ENCODE measurements around the gene FAM3C. TPM values are rescaled to one million over a fixed set of nuclear protein-coding genes. Genes with fewer than 3 reads are reported as not detected.

Gene FAM3C
- total and polyA plus RNA-seq, 2 donors (not counting 1 experiment from before 2014, with no cell fraction given), result 38.7 to 75.4 TPM

DNA sequence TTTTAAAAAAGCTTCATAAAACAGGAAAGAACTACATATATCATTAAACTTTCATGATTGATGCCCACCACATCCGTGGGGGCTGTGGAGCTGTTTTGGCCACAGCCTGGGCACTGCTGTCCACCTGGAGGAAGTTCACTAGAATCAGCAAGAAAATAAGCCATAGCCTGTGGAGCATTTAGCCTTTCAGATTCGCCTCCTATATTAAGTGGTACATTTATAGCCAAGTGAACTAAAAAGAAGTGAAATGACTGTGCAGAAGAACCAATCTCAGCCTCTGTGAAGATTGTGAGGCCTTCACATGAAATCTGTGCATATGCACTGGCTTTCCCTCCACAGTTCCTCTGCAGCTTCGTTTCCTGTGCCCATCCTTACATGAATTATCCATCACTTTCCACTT lies 43.8 kb downstream of the FAM3C start:
- H3K27me3 ChIP-seq (replicated peaks in 1 of 4; ENCODE audit: control extremely low read depth in 1 of 4, control insufficient read depth in 3 of 4, insufficient read depth in 4 of 4, low read length in 3 of 4), result no peaks in the 10 kb centered on the region
- intact Hi-C loops (cut with micrococcal nuclease), result no loop called here
- ChIA-PET CTCF (interaction anchor here (0.5 to 5.4 kb wide), 11 partner anchors 9 to 366 kb away, joined by 3 to 30 read pairs (median 5); partner anchors contain the start of gene FAM3C), POLR2A (no interaction called here)
- no peaks in the 10 kb centered on the region for H3K4me1 ChIP-seq (ENCODE audit: control insufficient read depth in 2 of 2, insufficient read depth in 2 of 2, low read length in 2 of 2)
- 100% methylated on average over 1 of the region's 3 CpGs for WGBS (ENCODE audit: insufficient coverage)
- no peak overlapping the region for H3K4me2 ChIP-seq (replicated peaks; ENCODE audit: low read depth, low read length, poor library complexity, severe bottlenecking)
- peaks cover 8% of the 10 kb centered on the region for H3K4me1 Mint-ChIP-seq
- no peak overlapping the region for H3K4me3 Mint-ChIP-seq
- peak overlapping the region; percentile 80 for H3K27ac Mint-ChIP-seq
- H3K4me3 ChIP-seq (ENCODE audit: control extremely low read depth in 1 of 5, extremely low read depth in 1 of 5, insufficient read depth in 1 of 5, low read depth in 2 of 5, low read length in 4 of 5), result no peak overlapping the region
- no peaks in the 10 kb centered on the region for H3K79me2 ChIP-seq (ENCODE audit: control insufficient read depth, insufficient read depth, low read length)
- H3K9me3 Mint-ChIP-seq (ENCODE audit: insufficient read depth), result no peaks in the 10 kb centered on the region
- no peak overlapping the region for H2AFZ ChIP-seq (ENCODE audit: insufficient read depth, low read depth, low read length, poor library complexity, severe bottlenecking)
- TF ChIP-seq, protein P1, sequence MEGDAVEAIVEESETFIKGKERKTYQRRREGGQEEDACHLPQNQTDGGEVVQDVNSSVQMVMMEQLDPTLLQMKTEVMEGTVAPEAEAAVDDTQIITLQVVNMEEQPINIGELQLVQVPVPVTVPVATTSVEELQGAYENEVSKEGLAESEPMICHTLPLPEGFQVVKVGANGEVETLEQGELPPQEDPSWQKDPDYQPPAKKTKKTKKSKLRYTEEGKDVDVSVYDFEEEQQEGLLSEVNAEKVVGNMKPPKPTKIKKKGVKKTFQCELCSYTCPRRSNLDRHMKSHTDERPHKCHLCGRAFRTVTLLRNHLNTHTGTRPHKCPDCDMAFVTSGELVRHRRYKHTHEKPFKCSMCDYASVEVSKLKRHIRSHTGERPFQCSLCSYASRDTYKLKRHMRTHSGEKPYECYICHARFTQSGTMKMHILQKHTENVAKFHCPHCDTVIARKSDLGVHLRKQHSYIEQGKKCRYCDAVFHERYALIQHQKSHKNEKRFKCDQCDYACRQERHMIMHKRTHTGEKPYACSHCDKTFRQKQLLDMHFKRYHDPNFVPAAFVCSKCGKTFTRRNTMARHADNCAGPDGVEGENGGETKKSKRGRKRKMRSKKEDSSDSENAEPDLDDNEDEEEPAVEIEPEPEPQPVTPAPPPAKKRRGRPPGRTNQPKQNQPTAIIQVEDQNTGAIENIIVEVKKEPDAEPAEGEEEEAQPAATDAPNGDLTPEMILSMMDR (IDR thresholded peaks at IDR 0.05), result no peak
- TF ChIP-seq EZH2 (IDR thresholded peaks at IDR 0.05; ENCODE audit: borderline replicate concordance, insufficient read depth, low read depth, low read length, poor library complexity, severe bottlenecking), result no peak
- no peaks in the 10 kb centered on the region for H3K27me3 Mint-ChIP-seq
- H3K9ac ChIP-seq (ENCODE audit: low read length), result no peak overlapping the region
- ATAC-seq (ENCODE audit: low read depth) (no peak), DNase-seq (no peak)
- H3K27ac ChIP-seq (ENCODE audit: low read length in 2 of 2), result peak overlapping the region in 1 of 2 donors; percentile 29
- no peaks in the 10 kb centered on the region for H3K9me3 ChIP-seq (ENCODE audit: control extremely low read depth in 1 of 3, control insufficient read depth in 2 of 3, insufficient read depth in 1 of 3, low read length in 2 of 3)
- peaks cover 18 to 70% of the 10 kb centered on the region in 2 experiments for H3K36me3 ChIP-seq (replicated peaks in 1 of 2; ENCODE audit: control extremely low read depth in 1 of 2, control insufficient read depth in 1 of 2, extremely low read depth in 1 of 2, insufficient read depth in 2 of 2, low read length in 1 of 2)
- no peaks in the 10 kb centered on the region for H4K20me1 ChIP-seq (ENCODE audit: control insufficient read depth, insufficient read depth, low read length, poor library complexity, severe bottlenecking)

DNA sequence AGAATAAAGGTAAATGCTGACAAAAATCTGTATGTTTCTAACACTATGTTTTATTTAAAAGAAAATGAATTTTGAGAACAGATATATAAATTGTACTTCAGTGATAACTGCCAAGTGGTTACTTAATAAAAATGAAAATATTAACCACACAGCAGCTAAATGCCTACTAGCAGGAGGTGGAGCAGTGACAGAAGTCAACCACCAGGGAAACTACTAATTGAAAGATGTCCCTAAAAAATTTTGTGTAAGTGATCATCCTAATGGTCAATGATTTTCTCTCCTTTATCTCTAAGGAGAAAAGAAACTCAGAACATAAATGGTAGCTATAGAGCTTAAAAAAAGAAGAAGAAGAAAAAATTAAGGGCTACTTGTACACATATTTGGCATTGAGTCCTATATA lies 44.4 kb downstream of the FAM3C start:
- Histone ChIP-seq H3K9me3 (ENCODE audit: control extremely low read depth in 1 of 3, control insufficient read depth in 2 of 3, insufficient read depth in 1 of 3, low read length in 2 of 3) (no peaks in the 10 kb centered on the region), H3K9ac (ENCODE audit: low read length) (no peak overlapping the region), H3K4me2 (replicated peaks; ENCODE audit: low read depth, low read length, poor library complexity, severe bottlenecking) (no peak overlapping the region), H3K79me2 (ENCODE audit: control insufficient read depth, insufficient read depth, low read length) (no peaks in the 10 kb centered on the region), H2AFZ (ENCODE audit: insufficient read depth, low read depth, low read length, poor library complexity, severe bottlenecking) (no peak overlapping the region), H3K4me3 (ENCODE audit: control extremely low read depth in 1 of 5, extremely low read depth in 1 of 5, insufficient read depth in 1 of 5, low read depth in 2 of 5, low read length in 4 of 5) (no peak overlapping the region), H3K4me1 (ENCODE audit: control insufficient read depth in 2 of 2, insufficient read depth in 2 of 2, low read length in 2 of 2) (no peaks in the 10 kb centered on the region), H3K27ac (ENCODE audit: low read length in 2 of 2) (peak overlapping the region in 1 of 2 donors; percentile 29), H4K20me1 (ENCODE audit: control insufficient read depth, insufficient read depth, low read length, poor library complexity, severe bottlenecking) (no peaks in the 10 kb centered on the region), H3K36me3 (replicated peaks in 1 of 2; ENCODE audit: control extremely low read depth in 1 of 2, control insufficient read depth in 1 of 2, extremely low read depth in 1 of 2, insufficient read depth in 2 of 2, low read length in 1 of 2) (peaks cover 20 to 69% of the 10 kb centered on the region in 2 experiments), H3K27me3 (replicated peaks in 1 of 4; ENCODE audit: control extremely low read depth in 1 of 4, control insufficient read depth in 3 of 4, insufficient read depth in 4 of 4, low read length in 3 of 4) (no peaks in the 10 kb centered on the region)
- ATAC-seq (ENCODE audit: low read depth), result peak; percentile 28
- Mint-ChIP-seq H3K27ac (peak overlapping the region; percentile 80), H3K27me3 (no peaks in the 10 kb centered on the region), H3K9me3 (ENCODE audit: insufficient read depth) (no peaks in the 10 kb centered on the region), H3K4me1 (peaks cover 8% of the 10 kb centered on the region), H3K4me3 (no peak overlapping the region)
- ChIA-PET CTCF (interaction anchor here (0.5 to 5.4 kb wide), 11 partner anchors 10 to 365 kb away, joined by 3 to 30 read pairs (median 4); partner anchors contain the start of gene FAM3C), POLR2A (no interaction called here)
- no peak for TF ChIP-seq EZH2 (IDR thresholded peaks at IDR 0.05; ENCODE audit: borderline replicate concordance, insufficient read depth, low read depth, low read length, poor library complexity, severe bottlenecking)
- TF ChIP-seq, protein P1 (IDR thresholded peaks at IDR 0.05), result peak; percentile 35
- intact Hi-C loops (cut with micrococcal nuclease), result no loop called here
- no peak for DNase-seq

All from B cell (primary cell).